Ureter (tissue), 1 donor: ENCODE results near the gene UBE2D3. TPM values are rescaled to one million over a fixed set of nuclear protein-coding genes. Genes with fewer than 3 reads are reported as not detected.
"Not testable (repeated sequence)": the region's sequence is repeated elsewhere in the genome, so short reads cannot be mapped to it uniquely, and the experiment has no call there.

Source experiments
- DNase-seq: peaks from one replicate; pipeline ENCODE4 v3.0.0-alpha.2; 2020; ENCODE audit warnings: low spot score
- total RNA-seq: library from RNA; stranded (reverse); gene quantifications from one replicate; pipeline ENCODE4 v1.2.4, GENCODE V29; 2023
- donor health status: DM: yes; HTN: yes; CAD: no.

UBE2D3 gene
- 316 TPM for total RNA-seq

DNA sequence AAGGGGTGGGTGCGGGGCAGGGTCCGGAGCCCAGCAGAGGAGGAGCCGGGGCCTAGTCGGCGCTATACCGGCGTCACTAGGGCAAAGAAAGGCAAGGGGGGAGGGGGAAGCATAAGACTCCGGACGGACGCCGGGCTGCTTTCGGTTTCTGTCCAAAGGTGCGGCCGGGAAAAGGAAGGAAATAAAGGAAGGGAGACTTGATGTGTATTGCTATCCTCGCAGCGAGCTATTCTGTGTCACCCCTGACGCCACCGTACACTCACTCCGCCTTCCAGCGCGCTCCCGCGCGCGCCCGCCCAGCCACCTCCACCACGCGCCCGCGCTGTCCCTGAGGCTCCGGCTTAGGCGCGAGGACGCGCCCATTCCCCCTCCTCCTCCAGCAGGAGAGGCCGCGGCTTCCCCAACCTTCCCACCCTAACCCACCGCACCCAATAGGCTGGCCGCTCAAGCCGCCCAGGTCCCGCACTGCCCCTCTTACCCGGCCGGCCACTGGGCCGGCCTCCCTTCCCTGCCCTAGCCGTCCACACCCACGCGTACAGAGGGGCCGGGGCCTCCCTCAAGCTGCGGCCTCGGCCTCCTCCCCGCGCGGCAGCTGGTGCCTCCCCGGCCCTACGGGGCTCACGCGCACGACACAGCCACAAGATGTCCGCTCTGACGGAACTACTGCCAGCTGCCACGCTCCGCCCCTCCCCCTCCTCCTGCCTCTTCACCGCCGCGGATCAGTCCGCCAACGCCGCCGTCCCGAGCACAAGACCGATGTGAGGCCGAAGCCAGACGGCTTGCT lies at the start of gene UBE2D3:
TSS of gene UBE2D3 (minus strand) at position 662 of the 784 bp plus-strand sequence. CDS start 1,043 bp downstream, outside the sequence.
- DNase-seq: peak; percentile 97

DNA sequence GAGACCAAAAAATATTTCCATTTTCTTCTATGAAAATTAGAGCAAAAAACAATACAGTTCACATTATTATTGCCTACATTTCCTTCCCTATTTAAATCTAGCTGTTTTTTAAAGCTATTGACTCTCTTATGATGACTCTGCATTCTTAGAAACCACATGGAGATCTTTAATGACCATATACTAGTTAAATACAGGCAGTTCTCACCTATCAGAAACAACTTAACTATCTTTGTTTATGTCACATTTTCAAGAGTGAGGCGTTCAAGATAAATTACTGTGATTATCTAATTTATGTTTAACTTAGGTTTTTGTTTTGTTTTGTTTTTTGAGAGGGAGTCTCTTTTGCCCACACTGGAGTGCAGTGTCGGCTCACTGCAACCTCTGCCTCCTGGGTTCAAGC lies 44.4 kb upstream of the UBE2D3 start:
- no peak for DNase-seq

DNA sequence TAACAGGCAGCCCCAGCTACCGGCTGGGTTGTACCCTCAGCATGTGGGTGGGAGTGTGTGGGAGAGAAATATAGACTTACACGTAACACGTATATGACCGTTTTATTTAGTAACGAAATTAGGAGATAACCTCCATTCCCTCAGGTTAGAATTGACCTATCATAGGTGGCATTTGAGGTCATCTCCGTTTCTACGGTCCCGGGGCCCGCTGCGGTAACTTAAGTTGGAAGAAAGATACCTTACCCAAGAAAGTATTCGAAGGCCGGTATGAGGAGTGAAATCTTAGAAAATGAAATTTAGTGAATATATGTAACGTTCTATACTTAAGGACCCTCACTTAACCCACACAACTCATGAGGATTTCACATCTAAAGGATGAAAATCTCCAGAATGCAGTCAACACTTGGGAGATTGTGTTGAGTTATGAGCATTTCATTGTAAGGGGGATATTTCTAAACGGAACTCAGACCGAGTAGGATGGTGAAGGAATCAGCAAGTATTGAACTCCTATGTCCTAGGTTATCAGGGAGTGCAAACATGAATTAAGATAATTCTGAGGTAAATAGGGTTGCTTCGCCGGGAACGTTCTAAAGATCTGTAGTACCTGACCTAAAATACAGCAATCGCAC lies 42.3 kb upstream of the UBE2D3 start:
- no peak for DNase-seq

DNA sequence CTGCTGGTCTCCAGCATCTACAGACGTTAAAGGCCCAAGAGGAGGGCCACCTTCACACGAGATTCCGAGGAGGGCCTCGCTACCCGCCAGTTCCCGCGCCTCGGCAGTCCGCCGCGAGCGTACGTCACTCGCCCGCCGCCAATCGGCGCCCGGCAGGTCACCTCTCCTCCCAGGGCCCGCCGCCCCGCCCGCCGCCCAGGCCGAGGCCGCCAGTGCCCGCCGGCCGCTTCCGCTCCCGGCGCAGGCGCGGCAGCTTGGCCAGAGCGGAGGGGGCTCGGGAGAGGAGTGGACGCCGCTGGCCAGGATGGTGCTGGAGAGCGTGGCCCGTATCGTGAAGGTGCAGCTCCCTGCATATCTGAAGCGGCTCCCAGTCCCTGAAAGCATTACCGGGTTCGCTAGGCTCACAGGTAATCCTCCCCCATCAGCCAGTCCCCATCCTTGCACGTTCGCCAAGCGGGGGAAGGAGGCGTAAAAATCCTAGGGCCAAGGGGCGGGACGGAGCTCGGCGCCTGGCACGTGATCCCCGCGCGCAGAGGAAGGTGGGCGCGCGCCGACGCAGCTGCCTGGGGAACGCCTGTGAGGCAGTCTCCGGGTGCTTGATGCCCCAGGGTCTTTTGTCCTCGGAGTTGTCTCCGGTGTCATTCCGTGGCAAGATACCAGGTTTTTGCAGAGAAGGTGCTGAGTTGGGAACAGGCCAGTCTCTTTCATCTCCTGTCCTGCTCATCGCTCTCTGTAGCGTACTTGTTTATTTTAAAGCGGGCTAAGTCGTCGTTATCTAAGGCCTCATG lies 41.6 kb upstream of the UBE2D3 start, which contains the start of gene CISD2:
TSS of gene CISD2 (plus strand) at position 212 of the 788 bp plus-strand sequence. CDS start at position 305, 93 bp downstream.
- peak; percentile 93 for DNase-seq

DNA sequence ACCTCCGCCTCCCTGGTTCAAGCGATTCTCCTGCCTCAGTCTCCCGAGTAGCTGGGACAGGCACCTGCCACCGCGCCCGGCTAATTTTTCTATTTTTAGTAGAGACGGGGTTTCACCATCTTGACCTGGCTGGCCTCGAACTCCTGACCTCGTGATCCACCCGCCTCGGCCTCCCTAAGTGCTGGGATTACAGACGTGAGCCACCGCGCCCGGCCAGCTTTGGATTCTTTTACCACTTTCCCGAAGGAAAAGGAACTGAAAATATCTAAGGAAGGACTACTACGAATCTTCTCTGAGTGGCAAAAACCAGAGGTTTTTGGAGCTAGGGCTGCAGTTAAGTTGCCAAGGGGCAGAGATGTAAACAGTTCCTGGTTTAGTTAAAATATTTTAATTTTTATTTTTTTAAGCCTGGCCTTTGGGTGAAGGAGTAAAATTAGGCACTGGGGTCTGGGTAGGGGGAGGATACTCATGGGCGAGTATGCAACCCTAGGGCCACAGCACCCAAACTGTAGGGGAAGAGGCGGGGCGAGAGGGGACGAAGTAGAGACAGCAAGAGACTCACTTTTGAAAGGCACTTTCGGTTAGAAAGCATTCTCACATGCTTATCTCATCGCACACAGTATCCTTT lies 40.9 kb upstream of the UBE2D3 start:
- no peak for DNase-seq

DNA sequence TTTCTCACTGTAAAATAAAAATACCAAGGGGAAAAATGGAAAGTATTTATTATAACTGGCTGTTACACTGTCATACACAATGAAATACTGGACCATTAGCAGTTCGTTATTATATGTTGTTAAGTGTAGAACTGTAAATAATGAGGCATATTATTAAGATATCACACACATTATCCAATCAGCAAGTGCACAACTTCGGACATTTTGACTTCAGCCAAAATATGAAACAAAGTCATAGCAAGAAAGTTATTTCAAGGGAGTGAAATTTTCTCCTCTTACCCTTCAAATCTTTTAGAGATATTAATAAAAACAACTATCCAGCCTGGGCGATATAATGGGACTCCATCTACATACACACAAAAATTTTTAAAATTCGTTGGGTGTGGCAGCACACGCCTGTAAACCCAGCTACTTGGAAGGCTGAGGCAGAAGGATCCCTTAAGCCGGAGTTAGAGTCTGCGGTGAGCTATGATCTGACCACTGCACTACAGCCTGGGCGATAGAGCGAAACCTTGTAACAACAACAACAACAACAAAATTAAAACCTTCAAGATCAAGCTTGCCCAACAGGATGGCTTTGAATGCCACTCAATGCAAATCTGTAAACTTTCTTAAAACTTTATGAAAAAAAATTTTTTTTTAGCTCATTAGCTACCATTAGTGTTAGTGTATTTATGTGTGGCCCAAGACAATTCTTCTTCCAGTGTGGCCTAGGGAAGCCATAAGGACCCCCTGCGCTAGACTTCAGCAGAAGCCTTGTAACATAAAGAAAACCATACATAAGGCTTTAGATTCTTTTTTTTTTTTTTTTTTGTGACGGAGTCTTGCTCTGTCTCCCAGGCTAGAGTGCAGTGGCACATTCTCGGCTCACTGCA lies 40.2 kb upstream of the UBE2D3 start:
- DNase-seq: no peak

DNA sequence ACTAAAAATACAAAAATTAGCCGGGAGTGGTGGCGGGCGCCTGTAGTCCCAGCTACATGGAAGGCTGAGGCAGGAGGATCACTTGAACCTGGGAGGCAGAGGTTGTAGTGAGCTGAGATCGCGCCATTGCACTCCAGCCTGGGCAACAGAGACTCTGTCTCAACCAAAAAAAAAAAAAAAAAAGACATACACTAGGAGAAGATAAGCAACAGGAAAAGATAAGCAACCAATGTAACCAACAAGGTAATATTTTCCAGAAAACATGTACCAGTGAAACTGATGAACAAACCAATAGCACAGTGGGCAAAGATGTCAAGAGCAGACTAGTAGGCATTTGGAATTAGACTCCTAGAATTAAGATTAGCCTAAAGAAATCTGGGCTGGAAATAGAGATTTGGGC lies 38.0 kb upstream of the UBE2D3 start:
- not testable (repeated sequence) for DNase-seq

DNA sequence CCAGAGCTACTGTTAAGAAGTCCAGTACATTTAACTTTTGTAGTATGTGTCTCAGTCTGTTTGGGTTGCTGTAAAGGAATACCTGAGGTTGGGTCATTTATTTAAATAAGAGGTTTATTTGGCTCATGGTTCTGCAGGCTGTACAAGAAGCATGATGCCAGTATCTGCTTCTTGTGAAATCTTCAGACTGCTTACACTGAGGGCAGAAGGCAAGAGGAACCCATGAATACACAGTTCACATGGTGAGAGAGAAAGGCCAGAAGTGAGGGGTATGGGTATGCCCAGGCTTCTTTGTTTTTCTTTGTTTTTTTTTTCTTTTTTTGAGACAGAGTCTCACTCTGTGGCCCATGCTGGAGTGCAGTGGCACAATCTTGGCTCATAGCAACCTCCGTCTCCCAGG lies 35.4 kb upstream of the UBE2D3 start:
- no peak for DNase-seq

DNA sequence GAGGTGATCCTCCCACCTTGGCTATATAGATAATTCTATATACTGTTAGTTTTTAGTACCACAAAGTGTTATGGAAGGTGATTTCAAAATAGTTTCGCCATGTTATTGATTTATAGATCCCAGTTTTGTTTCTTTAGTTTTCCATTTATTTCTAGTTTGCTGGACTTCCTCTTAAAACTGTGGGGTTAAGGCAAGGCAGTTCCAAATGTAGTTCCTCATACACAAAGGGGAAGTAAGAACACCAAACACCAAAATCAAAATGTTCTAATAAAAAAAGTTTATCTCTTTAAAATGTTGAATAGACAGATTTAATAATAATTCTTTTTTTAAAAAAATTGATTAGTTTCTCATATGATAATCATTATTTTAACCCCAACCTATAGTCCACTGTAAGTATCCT lies 34.7 kb upstream of the UBE2D3 start:
- DNase-seq: no peak

DNA sequence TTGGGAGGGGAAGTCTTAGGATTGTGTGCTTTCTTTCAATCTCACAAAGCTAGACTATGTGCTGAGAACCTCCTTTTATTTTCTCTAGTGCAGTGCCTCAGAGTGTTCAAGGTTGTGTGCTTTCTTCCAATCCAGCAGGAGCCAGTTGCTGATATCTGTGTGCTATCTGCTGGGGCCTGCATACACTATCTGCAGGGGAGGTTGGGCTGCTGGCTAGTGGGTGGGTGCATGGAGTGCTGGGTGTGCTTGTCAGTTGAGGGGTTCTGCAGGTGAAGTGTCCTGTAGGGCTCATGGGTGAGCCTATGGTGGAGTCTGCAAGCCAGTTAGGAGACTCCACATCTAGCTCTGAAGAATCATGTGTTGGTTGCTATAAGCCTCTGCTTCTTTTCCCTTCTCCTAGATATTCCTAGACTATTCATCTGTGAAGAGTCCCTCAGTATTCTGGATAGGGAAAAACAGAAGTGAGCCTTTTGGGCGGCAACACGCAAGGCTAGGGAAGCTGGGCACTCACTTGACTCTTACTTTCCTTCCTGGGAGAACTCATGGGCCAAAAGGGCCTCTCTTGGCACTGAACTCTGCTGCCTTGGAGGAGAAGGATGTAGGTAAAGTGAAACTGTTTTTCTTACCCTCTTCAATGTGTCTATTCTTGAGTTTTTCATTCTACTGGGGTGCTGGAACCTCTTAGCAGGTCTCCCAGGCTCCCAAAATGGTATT lies 33.4 kb upstream of the UBE2D3 start:
- DNase-seq: no peak

DNA sequence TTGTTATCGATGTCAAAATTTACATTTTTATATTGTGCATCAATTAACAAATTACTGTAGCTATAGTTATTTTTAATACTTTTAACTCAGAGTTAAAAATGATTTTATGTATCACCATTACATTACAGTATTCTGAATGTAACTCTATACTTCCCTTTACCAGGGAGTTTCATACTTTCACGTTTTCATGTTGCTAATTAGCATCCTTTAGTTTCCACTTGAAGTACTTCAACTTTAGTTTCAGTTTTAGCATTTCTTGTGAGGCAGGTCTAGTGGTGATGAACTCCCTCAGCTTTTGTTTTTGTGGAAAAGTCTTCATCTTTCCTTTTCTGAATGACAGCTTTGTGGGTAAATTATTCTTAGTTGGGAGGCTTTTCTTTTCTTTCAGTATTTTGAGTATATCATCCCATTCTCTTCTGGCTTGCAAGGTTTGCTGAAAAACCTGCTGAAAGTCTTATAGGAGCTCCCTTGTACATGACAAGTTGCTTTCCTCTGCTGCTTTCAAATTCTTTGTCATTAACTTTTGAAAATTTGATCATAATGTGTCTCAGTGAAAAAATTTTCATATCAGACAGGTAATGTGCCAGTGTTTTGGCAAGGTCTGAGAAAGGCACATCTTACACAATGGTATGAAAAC lies 31.6 kb upstream of the UBE2D3 start:
- DNase-seq: no peak

DNA sequence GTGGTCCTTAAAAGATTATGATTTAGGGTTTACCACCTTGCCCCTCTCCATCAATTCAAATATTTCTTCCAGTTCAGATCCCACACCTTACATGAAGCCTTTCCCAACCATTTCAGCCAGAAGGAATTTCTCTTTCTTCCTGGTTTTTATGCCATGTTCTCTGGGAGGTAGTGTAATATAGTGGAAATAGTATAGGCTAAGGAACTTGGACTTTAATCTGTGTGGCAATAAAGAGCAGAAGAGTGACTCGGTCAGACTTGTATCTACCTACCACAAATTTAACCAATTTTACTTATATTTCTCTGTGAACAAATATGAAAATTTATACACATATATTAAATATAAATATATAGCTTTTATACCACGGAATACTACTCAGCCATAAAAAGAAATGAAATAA lies 23.0 kb upstream of the UBE2D3 start:
- DNase-seq: no peak

DNA sequence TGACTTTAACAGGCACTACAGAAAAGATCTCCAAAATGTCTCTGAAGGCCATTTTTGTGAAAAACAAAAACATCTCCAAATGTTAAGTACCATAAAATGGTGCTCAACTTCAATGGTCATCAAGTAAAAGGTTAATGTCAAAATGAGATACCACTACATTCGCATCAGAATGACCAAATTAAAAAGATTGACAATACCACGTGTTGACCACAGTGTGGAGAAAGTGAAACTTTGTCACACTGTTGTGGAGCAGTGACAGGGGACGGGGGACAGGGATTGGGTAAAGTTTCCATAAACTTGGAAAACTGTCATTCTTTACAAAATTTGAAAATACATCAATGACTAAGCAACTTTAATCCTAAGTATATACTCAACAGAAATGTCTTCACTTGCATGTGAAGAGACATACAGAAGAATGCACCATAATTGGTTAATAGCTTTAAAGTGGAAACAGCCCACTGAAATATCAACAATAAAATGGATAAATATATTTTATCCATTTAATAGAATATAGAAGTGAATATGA lies 22.3 kb upstream of the UBE2D3 start:
- DNase-seq: no peak

DNA sequence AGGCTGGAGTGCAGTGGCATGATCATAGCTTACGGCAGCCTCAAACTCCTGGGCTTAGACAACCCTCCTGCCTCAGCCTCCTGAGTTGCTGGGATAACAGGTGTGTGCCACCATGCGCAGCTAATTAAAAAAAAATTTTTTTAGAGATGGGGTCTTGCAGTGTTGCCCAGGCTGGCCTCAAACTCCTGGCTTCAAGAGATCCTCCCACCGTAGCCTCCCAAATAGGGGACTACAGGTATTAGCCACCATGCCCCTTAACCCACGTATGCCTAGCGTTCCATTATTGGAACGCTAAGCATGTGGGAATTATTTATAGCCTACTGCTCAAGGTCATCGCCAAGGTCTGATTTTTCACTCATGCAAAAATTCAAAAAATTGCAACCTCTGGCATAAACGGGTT lies 20.3 kb upstream of the UBE2D3 start:
- no peak for DNase-seq

DNA sequence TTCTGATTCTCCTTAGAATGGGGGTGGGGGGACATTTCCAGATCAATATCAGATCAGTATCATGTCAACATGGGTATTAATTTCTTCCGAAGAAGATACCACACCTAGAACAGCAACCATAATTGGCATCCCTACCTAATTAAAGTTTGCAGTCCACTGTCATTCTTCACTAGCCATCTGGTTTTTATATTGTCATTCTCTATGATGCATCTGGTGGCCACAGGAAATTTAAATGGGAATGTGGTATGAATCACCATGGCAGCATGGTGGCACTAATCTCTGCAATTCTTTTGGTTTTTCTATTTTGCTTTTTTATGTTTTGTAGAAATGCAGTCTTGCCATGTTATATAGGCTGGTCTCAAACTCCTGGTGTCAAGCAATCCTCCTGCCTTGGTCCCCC lies 16.6 kb upstream of the UBE2D3 start:
- DNase-seq: no peak

DNA sequence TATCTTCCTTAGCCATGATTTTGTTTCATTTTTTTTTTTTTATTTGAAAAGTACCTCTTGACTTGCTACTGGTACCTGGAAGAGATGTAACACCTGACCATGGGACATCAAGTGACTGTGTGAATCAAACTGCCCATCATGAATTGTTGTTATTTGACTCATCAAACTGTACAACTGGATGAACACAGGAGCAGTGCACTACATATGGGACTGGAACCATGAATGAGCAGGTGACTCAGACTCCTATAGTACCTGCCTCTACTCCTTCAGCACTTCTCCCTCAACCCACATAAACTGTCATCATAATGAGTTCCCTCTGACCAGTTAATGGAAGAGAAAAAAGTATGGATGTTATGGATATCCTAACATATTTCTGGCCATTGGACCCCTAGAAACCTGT lies 15.9 kb upstream of the UBE2D3 start:
- no peak for DNase-seq

DNA sequence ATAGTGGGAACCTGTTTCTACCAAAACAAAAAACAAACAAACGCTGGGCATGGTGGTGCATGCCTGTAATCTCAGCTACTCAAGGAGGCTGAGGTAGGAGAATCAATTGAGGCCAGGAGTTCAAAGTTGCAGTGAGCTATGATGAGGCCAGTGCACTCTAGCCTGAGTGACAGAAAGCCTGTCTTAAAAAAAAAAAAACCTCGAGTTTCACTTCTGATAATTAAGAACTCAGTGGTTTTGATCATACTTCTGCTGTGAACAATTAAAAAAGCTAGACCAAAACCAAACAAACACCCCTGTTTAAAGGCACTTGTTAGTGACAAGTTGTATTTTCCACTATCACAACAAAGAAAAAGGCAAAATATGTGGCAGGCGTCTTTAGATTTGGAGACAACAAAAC lies 15.0 kb upstream of the UBE2D3 start:
- DNase-seq: no peak

DNA sequence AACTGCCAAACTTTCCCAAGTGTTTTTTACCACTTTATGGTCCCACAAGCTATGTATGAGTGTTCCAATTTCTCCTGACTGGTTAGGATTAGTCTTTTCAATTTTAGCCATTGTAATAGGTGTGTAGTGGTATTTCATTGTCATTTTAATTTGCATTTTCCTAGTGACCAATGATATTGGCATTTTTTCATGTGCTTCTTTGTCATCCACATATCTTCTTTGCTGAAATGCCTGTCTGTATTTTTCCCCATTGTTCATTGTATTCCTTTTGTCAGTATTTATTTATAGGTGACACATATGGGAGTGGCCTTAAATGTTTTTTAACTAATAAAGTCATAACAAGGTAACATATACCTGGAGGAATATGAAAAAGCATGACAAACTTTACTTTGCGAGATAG lies 9.2 kb upstream of the UBE2D3 start:
- DNase-seq: no peak

DNA sequence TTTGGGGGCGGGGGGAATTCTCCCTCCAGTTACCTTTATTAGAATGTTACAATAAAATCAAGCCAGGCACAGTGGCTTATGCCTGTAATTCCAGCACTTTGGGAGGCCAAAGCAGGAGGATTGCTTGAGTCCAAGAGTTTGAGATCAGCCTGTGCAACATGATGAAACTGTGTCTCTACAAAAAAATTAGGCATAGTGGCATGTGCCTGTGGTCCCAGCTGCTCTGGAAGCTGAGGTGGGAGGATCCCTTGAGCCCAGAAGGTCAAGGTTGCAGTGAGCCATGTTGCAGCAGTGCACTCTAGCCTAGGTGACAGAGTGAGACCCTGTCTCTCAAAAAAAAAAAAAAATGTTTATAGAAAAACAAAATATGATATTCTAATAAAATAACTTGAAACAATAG lies 5.3 kb upstream of the UBE2D3 start:
- DNase-seq: no peak

DNA sequence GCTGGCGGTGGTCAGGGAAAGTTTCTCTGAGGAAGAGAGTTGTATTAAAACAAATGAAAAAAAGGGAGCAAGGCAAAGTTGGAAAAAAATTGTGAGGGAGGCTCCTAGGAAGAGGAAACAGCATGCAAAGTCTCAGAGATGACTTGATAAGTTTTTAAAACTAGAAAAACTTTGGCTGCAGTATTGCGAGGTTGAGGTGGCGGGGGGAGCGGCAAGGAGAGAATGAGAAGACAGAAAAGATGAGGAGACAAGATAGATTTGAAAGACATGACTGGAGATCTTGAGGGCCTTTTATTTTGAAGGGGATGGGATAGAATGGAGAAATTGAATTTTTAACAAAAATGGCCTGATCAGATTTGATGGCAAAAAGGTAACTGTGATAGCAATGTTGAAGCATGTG lies 4.8 kb upstream of the UBE2D3 start:
- DNase-seq: no peak
